Stimulated activated CD4-positive, alpha-beta T cell treated with anti-CD3 and anti-CD28 coated beads, Interleukin-12 subunit alpha, Interleukin-12 subunit beta, amount 100 ng/mL, for 24 hours (primary cell): ENCODE data around the gene ETHE1.
"Not testable (repeated sequence)": the region's sequence is repeated elsewhere in the genome, so short reads cannot be mapped to it uniquely, and the experiment has no call there.

ENCODE experiments used
- DNase-seq, 2 experiments: peaks; one replicate each; pipeline ENCODE4 v3.0.0-alpha.2; 2020; ENCODE audit warnings: low read depth in 2 of 2

The ETHE1 gene

DNA sequence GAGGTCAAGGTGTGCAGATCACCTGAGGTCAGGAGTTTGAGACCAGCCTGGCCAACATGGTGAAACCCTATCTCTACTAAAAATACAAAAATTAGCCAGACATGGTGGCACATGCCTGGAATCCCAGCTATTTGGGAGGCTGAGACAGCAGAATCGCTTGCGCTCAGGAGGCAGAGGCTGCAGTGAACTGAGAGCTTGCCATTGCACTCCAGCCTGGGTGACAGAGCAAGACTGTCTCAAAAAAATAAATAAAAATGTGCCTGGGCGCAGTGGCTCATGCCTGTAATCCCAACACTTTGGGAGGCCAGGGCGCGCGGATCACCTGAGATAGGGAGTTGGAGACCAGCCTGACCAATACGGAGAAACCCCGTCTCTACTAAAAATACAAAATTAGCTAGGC is 3.3 kb downstream of the ETHE1 start:
- DNase-seq: not testable (repeated sequence)

DNA sequence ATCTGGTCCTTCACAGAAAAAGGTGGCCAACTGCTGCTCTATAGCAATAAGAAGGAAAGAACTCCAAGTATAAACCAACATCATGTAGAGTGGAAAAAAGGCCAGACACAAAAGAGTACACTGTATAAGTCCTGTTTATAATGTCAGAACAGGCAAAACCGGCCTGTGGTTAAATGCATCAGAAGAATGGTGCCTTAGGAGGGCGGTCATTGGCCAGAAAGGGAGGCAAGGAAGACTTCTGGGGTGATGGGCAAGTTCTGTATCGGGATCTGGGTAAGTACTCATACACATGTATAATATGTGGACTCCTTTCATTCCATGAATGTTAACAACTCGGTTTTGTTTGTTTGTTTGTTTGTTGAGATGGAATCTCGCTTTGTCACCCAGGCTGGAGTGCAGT is 4.1 kb downstream of the ETHE1 start:
- no peak for DNase-seq

DNA sequence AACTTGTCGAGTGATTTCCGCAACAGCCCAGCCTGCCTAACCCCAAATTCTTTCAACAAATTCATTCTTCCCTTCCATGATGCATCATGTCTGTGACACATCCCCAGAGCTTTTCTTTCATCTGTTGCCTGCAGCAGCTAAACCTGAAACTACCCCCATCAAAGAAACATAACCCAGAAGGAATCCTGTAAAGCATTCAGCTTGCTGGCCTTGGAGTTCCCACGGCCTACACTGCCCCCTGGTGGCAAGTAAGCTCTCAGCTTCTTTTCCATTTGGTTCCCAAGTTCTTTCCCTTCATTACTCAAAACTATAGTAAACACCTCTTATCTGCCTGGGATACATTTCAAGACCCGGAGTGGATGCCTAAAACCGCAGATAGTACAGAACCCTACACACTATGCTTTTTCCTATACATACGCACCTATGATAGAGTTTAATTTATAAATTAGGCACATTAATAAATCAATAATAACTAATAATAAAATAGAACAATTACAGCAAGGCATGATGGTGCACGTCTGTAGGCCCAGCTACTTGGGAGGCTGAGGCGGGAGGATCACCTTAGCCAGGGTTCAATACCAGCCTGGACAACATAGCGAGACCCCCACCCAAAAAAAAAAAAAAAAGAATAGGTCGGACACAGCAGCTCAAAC is 7.4 kb downstream of the ETHE1 start:
- DNase-seq: peak; percentile 51 to 82

DNA sequence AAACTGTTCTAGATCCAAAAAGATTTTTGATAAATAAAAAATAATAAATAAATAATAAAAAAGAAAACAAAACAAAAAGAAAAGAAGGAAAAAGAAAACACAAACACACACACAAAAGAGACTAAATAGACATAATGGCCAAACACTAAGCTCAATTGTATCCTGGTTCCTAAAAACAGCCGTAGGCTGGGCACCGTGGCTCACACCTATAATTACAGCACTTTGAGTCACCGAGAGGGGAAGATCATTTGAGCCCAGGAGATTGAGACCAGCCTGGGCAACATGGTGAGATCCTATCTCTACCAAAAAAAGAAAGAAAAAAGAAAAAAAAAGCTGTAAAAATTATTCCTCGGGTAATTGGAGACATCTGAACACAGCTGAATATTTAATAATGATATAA is 8.9 kb downstream of the ETHE1 start:
- no peak for DNase-seq

DNA sequence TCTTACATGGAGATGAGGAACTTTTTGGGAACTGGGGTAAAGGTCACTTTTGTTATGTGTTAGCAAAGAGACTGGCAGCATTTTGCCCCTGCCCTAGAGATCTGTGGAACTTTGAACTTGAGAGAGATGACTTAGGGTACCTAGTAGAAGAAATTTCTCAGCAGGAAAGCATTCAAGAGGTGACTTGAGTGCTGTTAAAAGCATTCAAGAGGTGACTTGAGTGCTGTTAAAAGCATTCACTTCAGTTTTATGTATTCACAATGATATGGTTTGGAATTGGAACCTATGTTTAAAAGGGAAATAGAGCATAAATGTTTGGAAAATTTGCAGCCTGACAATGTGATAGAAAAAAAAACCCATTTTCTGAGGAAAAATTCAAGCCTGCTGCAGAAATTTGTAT is 14.6 kb downstream of the ETHE1 start:
- not testable (repeated sequence) for DNase-seq

DNA sequence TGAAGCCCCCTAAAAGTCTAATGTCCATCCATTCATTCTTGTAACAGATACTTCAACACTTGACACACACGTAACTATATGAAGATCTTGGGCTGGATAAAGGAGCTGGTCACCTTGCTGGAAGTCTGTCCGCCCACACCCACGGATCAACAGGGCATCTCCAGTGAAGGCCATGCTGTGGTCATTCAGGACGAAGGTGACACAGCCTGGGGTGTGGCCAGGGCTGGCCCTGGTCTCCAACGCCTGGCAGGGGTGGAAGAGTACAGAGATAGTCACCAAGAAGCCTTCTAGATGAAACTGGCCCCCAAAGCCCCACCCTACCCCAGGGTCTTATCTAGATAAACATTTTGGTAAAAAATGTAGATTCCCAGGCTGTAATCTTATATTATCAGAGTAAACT is 15.7 kb downstream of the ETHE1 start:
- DNase-seq: no peak

DNA sequence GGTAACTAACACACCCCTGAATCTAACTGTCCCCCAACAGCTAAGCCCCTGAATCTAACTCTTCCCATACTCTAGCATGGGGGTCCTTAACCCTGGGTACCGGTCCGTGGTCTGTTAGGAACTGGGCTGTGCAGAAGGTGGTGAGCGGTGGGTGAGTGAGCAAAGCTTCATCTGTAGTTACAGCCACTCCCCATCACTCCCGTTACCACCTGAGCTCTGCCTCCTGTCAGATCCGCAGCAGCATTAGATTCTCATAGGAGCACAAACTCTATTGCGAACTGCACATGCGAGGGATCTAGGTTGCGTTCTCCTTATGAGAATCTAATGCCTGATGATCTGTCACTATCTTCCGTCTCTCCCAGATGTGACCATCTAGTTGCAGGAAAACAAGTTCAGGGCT is 16.3 kb downstream of the ETHE1 start:
- DNase-seq: no peak

DNA sequence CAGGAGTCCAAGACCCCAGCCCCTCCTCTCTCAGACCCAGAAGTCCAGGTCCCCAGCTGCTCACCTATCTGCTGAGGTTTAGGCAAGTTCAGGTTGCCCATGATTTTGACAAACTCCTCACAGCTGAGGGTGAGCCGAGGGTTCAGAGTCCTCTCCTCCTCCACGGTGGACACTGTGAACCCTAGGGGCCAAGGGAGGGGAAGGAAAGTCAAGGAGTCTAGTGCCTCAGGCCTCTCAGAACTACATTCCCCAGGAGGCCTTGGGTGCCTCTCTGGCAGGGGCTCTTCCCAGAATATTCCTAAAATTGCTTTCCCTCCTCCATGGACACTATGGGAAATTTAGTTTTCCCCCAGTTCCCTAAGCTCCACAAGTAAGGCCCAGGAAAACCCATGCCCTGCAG is 19.1 kb downstream of the ETHE1 start:
- DNase-seq: no peak

DNA sequence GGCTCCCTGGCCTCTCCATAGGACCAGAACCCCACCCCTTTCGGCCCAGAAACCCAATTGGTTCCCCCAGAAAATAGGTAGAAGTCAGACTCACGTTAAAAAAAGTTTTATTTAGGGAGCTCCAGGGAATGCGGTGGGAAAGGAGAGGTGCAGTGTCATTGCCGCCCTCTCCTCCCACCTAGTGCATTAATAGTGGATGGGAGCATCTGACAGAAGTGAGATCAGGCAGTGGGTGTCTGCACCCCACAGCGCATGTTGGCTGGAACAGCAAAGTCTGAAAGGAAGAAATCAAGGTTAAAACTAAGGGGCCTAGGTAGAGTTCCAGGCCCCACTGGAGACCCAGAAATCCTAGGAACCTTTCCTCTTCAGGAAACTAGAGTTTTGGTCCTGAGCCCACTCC is 20.4 kb downstream of the ETHE1 start:
- no peak for DNase-seq

DNA sequence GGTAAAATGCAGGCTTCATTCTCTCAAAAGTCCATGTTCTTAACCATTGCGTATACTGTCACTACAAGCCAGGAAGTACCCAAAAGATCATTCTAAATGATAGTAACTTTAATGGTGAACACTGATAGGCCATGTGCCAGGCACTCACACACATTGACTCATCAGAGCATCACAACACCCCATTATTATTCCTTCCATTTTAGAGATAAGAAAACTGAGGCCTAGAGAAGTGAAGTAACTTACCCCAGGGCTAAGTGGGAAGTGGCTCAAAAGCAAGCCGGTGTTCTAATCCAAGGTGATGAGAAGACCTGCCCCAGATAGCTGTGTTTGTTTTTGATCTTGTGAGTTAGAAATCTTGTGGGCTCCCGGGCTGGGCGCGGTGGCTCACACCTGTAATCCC is 21.1 kb downstream of the ETHE1 start:
- no peak for DNase-seq

DNA sequence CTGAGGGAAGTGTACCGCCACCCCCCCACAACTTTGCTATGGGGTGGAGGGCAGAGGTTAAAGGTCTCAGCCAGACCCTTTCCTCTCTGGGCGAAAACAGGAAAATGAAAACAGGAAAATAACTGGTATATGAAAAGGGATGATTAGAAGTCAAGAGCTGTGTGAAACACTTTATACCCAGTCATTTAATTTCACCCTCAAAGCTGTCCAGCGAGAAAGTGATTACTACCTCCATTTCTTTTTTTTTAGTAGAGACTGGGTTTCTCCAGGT is 21.9 kb downstream of the ETHE1 start:
- no peak for DNase-seq

DNA sequence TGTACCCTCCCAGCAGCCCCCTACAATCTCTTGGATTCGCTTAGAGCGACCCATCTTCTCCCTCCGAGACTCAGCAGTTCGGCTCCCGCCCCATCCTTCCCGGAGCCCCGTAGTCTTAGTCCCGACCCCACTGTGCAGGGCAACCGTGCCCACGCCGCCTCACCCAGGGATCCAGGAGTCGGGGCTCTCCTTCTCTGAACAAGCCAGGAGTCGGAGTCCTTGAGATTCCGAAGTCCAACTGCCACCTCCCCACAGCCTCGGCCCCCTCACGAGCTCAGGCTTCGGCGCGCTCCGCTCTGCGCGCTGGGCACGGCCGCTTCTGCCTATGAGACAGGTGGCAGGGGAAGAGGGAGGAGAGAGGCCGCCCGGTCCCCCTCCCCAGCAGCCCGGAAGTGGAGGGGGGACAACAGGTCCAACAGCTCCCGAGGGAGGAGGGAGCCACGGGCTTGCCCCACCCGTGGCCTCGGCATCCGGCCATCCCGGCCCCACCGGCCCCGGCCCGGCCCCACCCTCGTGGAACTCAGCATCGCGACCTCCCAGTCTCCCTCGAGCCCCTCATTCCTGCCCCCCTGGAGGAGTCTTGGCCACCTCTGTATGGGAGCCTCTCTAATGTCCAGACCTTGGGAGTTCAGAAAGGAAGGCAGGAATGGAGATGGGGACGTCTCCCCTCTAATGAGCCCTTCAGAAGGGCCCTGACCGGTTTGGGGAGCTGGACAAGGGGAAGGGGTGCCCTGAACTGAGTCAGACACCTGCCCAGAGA is 22.4 kb downstream of the ETHE1 start, which contains the start of gene PHLDB3:
PHLDB3 (minus strand) TSS at position 321 of the 760 bp plus-strand sequence. CDS start 628 bp downstream, outside the sequence.
- peak; percentile 32 to 38 for DNase-seq

DNA sequence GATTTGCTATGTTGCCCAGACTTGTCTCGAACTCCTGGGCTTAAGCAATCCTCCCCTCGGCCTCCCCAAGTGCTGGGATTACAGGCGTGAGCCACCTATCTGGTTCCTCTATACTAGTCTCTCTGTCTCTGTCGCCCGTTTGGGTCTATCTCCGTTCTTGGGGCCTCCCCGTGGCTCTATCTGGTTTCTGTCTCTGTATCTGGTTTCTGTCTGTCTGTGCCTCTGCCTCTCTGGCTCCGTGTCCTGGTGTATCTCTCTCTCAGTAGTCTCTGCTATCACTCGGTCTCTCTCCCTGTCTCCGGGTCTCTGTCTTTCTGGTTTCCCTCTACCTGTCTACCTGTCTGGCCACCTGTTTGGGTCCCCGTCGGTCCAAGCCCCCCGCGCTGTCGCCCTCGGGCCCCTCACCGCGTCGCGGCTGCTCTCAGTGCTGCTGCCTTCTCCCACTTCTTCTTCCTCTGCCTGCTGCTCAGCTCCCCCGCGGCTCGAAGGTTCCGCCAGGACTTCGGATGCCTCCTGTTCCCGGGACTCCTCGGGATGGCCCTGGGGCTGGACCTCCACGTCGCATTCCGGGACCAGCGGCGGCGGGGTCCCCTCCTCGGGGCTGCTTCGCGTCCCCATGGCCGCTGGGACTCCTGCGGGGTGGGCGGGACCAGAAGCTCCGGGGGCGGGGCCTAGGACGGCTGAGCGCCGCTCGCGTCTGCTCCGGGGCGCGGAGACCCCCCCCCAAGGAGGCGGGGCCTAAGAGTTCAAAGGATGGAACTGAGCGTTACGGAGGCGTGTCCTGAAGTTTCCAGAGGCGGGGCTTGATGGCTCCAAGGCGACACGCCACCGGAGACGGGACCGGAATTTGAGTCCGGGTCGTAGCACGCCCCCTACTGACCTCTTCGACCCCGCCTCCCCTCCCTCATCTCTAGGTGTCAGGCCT is 23.2 kb downstream of the ETHE1 start:
- DNase-seq: peak; percentile 95 to 100

DNA sequence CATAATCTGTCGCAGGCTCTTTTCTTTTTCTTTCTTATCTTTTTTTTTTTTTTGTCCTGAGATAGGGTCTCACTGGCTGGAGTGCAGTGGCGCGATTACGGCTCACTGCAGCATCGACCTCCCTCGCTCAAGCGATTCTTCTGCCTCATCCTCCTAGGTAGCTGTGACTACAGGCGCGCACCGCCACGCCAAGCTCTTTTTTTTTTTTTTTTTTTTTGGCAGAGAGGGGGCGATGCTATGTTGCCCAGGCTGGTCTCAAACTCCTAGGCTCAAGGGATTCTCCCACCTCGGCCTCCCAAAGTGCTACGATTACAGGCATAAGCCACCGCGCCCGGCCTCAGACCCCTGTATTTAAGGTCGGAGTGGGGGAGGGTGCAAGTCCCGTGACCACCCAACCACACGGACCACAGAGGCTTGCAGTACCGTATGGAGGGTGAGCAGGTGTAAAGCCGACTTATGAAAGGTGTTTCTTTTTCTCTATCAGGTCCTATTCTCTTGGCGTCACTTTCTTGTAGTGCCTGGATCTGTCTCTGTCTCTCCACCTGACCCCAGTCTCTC is 24.5 kb downstream of the ETHE1 start:
- DNase-seq: no peak

DNA sequence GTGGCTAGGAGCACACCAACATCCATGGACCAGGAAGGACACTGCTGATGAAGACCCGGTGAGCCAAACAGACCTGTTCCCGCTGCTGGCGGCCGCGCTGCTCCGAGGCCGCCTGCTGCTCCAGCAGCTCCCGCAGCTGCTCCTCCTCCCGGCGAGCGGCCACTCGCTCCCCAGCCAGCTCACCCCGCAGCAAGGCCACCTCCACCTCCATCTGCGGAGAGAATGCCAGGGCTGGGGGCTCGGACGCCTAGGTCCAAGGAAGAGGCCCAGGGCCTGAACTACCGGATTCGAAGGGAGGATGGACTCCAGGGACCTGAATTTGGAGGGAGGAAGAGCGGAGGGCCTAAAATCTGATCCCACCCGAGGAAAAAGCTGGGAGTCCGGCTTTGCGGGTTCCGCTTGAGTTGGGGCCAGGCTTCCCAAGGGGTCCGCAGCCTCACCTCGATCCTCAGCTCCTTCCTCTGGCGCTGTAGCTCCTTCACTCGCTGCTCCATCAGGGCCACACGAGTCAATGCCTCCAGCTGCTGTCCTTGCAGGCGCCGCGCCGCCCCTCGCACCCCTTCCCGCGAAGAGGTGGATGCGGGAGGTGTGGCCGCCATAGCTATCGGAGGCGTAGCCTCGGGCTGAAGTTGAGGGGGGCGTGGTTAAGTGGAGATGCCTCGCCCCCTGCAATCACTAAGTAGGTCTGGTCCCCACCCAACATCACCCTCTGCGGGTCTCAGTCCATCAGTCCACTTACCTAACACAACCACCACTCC is 25.2 kb downstream of the ETHE1 start:
- DNase-seq: no peak

DNA sequence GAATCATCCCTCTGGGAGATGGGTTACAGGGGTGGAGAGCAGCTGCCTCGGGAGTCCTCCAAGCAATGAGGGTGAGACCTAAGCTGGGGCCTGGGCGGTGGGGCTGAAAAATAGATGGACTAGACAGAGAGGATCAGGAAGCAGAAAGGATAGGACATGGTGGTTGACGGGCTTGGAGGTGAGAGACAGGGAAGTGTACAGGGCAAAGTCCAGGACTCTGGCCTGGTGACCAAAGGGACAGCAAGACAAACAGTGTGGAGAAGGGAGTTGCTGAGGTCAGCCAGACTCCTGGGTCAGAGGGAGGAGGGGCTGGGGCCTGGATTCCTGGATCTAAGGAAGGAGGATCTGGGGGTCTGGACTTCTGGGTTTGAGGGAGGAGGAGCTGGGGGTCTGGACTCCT is 28.0 kb downstream of the ETHE1 start:
- DNase-seq: no peak

DNA sequence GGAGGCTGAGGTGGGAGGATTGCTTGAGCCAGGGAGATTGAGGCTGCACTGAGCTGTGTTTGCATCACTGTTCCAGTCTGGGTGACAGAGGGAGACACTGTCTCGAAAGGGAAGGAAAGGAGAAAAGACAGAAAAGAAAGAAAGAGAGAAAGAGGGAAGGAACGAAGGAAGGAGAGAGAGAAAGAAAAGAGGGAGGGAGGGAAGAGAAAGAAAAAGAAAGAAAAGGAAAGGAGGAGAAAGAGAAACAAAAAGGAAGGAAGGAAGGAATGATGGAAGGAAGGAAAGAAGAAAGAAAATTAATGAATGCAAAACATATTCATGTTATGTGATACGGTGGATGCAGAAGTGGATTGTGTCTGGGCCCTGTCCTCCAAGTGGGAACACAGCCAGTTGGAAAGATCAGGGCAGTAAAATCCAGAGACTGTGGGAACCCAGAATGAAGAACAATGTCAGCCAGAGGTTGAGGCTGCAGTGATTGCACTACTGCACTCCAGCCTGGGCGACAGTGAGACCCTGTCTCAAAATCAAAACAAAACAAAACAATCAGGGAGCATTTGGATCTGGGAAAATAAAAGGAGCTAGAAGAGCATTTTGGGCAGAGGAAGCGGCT is 28.7 kb downstream of the ETHE1 start:
- no peak for DNase-seq

DNA sequence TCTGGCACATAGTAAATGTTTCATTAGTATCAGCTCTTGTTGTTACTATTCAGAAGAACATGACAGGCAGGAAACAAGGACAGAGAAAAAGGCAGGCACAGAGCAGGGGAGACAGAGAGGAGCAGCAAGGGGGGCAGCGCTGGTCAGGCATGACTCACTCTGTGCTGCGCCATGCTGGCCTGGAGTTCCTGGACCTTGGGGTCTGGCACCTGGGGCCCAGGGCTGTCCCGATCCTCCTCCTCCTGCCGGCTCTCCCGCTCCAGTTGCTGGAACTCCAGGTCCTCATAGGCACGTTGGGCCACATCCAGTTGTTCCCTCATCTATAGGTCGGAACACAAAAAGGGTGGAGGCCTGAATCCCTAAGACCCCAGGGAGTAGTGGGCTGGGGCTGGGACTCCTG is 30.0 kb downstream of the ETHE1 start:
- DNase-seq: no peak

DNA sequence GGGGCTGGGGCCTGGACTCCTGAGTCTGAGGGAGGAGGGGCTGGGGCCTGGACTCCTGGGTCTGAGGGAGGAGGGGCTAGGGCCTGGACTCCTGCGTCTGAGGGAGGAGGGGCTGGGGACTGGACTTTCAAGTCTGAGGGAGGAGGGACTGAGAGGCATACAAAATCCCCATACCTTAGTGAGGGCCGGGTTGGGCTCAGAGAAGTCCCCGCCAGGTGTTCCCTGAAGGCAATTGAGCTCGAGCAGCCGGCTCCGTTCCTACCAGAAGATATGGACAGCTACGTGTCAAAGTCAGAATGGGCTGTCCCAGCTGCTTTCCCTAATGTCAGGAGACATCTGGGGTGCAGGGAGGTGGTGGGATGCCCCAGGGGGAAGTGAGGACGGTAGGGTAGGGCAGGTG is 31.9 kb downstream of the ETHE1 start:
- no peak for DNase-seq

DNA sequence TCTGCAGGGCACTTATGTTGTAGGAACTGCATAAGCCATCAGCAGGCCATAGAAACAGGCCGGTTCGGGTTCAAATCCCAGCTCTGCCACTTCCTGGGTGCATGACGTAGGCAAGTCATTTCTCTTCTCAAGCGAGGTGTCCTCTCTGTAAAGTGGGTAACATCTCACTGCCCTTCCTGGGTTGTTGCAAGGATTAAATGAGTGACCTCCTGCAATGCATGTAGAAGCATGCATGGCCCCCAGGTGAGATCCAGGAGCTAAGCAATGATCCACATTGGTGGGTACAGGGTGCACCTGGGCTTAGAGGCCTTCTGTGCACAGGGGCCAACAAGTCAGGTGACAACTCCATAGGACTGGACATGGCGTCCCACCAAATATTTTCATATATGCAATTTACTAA is 36.2 kb downstream of the ETHE1 start:
- no peak for DNase-seq

DNA sequence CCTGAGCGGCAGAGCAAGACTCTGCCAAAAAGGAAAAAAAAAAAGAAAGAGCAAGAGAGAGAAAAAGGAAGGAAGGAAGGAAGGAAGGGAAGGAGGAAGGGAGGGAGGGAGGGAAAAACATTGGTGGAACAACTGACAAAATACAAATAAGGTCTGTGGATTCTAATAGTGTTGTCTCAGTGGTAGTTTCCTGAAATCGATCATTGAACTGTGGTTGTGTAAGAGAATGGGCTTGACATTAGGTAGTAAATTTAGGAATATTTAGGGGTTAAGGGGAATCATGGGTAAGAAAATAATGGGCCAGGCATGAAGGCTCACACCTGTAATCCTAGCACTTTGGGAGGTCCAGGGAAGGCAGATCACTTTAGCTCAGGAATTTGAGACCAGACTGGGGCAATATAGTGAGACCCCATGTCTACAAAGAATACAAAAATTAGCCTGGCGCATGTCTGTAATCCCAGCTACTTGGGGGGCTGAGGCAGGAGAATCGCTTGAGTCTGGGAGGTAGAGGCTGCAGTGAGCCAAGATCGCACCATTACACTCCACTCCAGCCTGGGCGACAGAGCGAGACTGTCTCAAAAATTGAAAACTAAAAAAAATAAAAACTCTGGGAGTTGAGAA is 36.9 kb downstream of the ETHE1 start:
- DNase-seq: no peak
